ENCODE results near the gene IRF2BPL. TPM values are rescaled to one million over a fixed set of nuclear protein-coding genes. Genes with fewer than 3 reads are reported as not detected.

The IRF2BPL gene
- total and polyA plus RNA-seq, 2 of the 8 experiments (the other 6 are each of a cell fraction or from before 2014, with no cell fraction given): 18.8 to 57.0 TPM

DNA sequence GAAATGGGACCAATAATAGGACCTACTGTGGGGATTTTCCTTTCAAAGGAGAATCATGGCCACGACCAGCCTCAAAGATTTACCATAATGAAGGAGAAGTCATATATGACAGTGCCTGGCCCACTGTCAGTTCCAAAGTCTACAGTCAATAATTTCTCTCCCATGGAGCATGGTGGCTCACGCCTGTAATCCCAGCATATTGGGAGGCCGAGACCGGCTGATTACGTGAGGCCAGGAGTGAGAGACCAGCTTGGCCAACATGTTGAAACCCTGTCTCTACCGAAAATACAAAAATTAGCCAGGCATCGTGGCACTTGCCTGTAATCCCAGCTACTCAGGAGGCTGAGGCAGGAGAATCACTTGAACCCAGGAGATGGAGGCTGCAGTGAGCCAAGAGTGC is 13.8 kb downstream of the IRF2BPL start:
- H4K8ac ChIP-seq (ENCODE audit: extremely low read depth, insufficient read depth, low read length): peak overlapping the region; percentile 63; the same call in 1 of the 2 replicates
- DNase-seq (ENCODE audit: low read depth in 1 of 2, low spot score in 2 of 2) (no peak), FAIRE-seq (no peak)
- no peaks in the 10 kb centered on the region; the same call in 1 of the 2 replicates for H3K23me2 ChIP-seq (ENCODE audit: low read depth, low read length)
- no peak overlapping the region for H2BK20ac ChIP-seq (ENCODE audit: low read length)
- POLR2A ChIA-PET (ENCODE audit: partially characterized antibody): interaction anchor here (0.9 to 2.9 kb wide), 4 partner anchors 8 to 85 kb away, joined by 3 to 12 read pairs (median 4); no protein-coding TSS in a partner anchor
- 89% methylated on average over 7 of the region's 7 CpGs; no CpG with 5 or more reads in 1 of the 2 experiments for WGBS, 2 experiments (ENCODE audit: extremely low coverage in 1 of 2, insufficient coverage in 1 of 2, insufficient read length in 1 of 2, insufficient replicate concordance in 2 of 2, low coverage in 1 of 2, low lambda C conversion rate in 2 of 2, missing lambda C conversion rate in 1 of 2)
- no peak overlapping the region for H3K4me2 ChIP-seq (ENCODE audit: insufficient read depth in 1 of 2, low read depth in 2 of 2, low read length in 2 of 2)
- no peaks in the 10 kb centered on the region for H3K9me3 ChIP-seq (ENCODE audit: insufficient read depth in 2 of 2, low read depth in 1 of 2, low read length in 1 of 2)
- no peak overlapping the region for H4K91ac ChIP-seq (replicated peaks; ENCODE audit: insufficient read length, low read length)
- peak overlapping the region; percentile 80; the same call in 1 of the 2 replicates for H2AK5ac ChIP-seq (ENCODE audit: low read depth, low read length)
- no peaks in the 10 kb centered on the region; a peak in 1 of 7 replicates for H3K27me3 ChIP-seq (replicated peaks in 1 of 4; ENCODE audit: control insufficient read depth in 3 of 4, extremely low read depth in 1 of 4, insufficient read depth in 3 of 4, low read length in 3 of 4)
- no peak overlapping the region for H3K23ac ChIP-seq (ENCODE audit: insufficient read length)
- no peak overlapping the region for H4K5ac ChIP-seq (ENCODE audit: insufficient read length, low read depth, low read length)
- H3K27ac ChIP-seq (ENCODE audit: low read depth, low read length): no peak overlapping the region
- TF ChIP-seq POLR2AphosphoS5 (IDR thresholded peaks at IDR 0.05; ENCODE audit: low read depth, low read length) (no peak), RXRA (IDR thresholded peaks at IDR 0.05; ENCODE audit: insufficient read depth, low read depth, low read length) (no peak)
- H3K56ac ChIP-seq (replicated peaks; ENCODE audit: insufficient read length, low read depth, low read length): no peak overlapping the region
- H3K9ac ChIP-seq (replicated peaks in 1 of 4; ENCODE audit: extremely low read depth in 1 of 4, low read depth in 3 of 4, low read length in 3 of 4): no peak overlapping the region
- H2BK12ac ChIP-seq (ENCODE audit: low read depth, low read length): peak overlapping the region; percentile 60; the same call in 1 of the 2 replicates
- no peak overlapping the region for H3K14ac ChIP-seq (ENCODE audit: insufficient read length)
- no peak overlapping the region for H2BK120ac ChIP-seq (replicated peaks; ENCODE audit: low read depth, low read length)
- no peaks in the 10 kb centered on the region for H3K79me2 ChIP-seq (ENCODE audit: control insufficient read depth in 1 of 2, insufficient read depth in 2 of 2, low read length in 2 of 2)
- no peaks in the 10 kb centered on the region for H3K79me1 ChIP-seq (ENCODE audit: low read depth, low read length)
- no peak overlapping the region for H3K4me3 ChIP-seq (ENCODE audit: extremely low read depth in 1 of 4, insufficient read depth in 2 of 4, low read depth in 3 of 4, low read length in 4 of 4)
- H3K4me1 ChIP-seq (replicated peaks in 1 of 4; ENCODE audit: control insufficient read depth in 3 of 4, insufficient read depth in 4 of 4, low read length in 3 of 4): peaks cover 0 to 12% (median 2%) of the 10 kb centered on the region in 4 experiments; a peak in 3 of 7 replicates
- H3K18ac ChIP-seq (ENCODE audit: extremely low read depth, low read length): no peak overlapping the region; the same call in 1 of the 2 replicates
- no peaks in the 10 kb centered on the region for H4K20me1 ChIP-seq (replicated peaks in 1 of 2; ENCODE audit: control insufficient read depth in 1 of 2, insufficient read depth in 2 of 2, low read length in 2 of 2)
- CTCF ChIA-PET (ENCODE audit: partially characterized antibody): interaction anchor here (0.7 to 25.2 kb wide), 16 partner anchors 9 to 141 kb away, joined by 3 to 280 read pairs (median 6); no protein-coding TSS in a partner anchor
- 0 out of 2 replicates have a peak overlapping the region, but pooled peaks have one; percentile 72 for H2BK15ac ChIP-seq (ENCODE audit: low read length)
- no peak overlapping the region; the same call in 1 of the 2 replicates for H2BK5ac ChIP-seq (ENCODE audit: low read depth, low read length)
- no peak overlapping the region for H3K4ac ChIP-seq (replicated peaks; ENCODE audit: insufficient read length, low read depth, low read length)
- H3K36me3 ChIP-seq (ENCODE audit: control insufficient read depth in 2 of 4, insufficient read depth in 4 of 4, low read length in 3 of 4): no peaks in the 10 kb centered on the region
- no peak overlapping the region; the same call in 1 of the 2 replicates for H2AFZ ChIP-seq (ENCODE audit: low read length)
